Measurements from ENCODE around the gene SEZ6. TPM values are rescaled to one million over a fixed set of nuclear protein-coding genes. Genes with fewer than 3 reads are reported as not detected.

SEZ6 gene
- polyA plus RNA-seq, 3 donors, result 0.17 to 0.33 (median 0.18) TPM

- TF ChIP-seq CTCF (IDR thresholded peaks at IDR 0.05), result no peak
- no peaks in the 10 kb centered on the region for H3K36me3 ChIP-seq (replicated peaks in 1 of 2; ENCODE audit: control insufficient read depth in 1 of 2, insufficient read depth in 2 of 2, low read length in 2 of 2)
- no peaks in the 10 kb centered on the region for H3K9me3 ChIP-seq (replicated peaks in 1 of 2; ENCODE audit: control insufficient read depth in 1 of 2, insufficient read depth in 1 of 2, low read length in 2 of 2)
- no peaks in the 10 kb centered on the region for H3K79me2 ChIP-seq (ENCODE audit: insufficient read depth, low read length)
- WGBS (ENCODE audit: insufficient coverage), result 100% methylated on average over 2 of the region's 2 CpGs
- Mint-ChIP-seq H3K27ac (peak overlapping the region in 3 of 7 donors; percentile 7 to 96 (median 87)), H3K4me1 (peaks cover 46% of the 10 kb centered on the region), H3K4me3 (no peak overlapping the region), H3K36me3 (peaks cover 0 to 7% of the 10 kb centered on the region in 2 donors), H3K9me3 (peaks cover 0 to 1% (median 0%) of the 10 kb centered on the region in 7 donors), H3K27me3 (ENCODE audit: low read depth in 3 of 3) (peaks cover 0 to 8% (median 6%) of the 10 kb centered on the region in 3 donors)
- H2AFZ ChIP-seq (ENCODE audit: insufficient read depth, low read depth, low read length, poor library complexity, severe bottlenecking), result no peak overlapping the region
- no peak overlapping the region for H3K9ac ChIP-seq (ENCODE audit: insufficient read depth, low read length, poor library complexity, severe bottlenecking)
- H3K27me3 ChIP-seq (ENCODE audit: control insufficient read depth in 2 of 2, insufficient read depth in 2 of 2, low read length in 2 of 2), result peaks cover 11 to 23% of the 10 kb centered on the region in 2 donors
- no peak overlapping the region for H3K27ac ChIP-seq (ENCODE audit: low read depth in 1 of 2, low read length in 2 of 2)
- H3K4me1 ChIP-seq (ENCODE audit: control insufficient read depth in 1 of 2, insufficient read depth in 2 of 2, low read length in 2 of 2), result peaks cover 45 to 46% of the 10 kb centered on the region in 2 donors
- H4K20me1 ChIP-seq (ENCODE audit: insufficient read depth, low read length), result no peaks in the 10 kb centered on the region
- intact Hi-C loops (cut with micrococcal nuclease), result no loop called here
- no peak for DNase-seq
- no peak overlapping the region for H3K4me2 ChIP-seq (replicated peaks; ENCODE audit: extremely low read depth, low read length, poor library complexity, severe bottlenecking)
- H3K4me3 ChIP-seq (replicated peaks in 1 of 3; ENCODE audit: low read depth in 2 of 3, low read length in 3 of 3), result no peak overlapping the region
These were observed 35.3 kb upstream of the SEZ6 start for GRCh38 chr17:29041091-29041490.

- 97% methylated on average over 6 of the region's 13 CpGs for WGBS (ENCODE audit: insufficient coverage)
- no peaks in the 10 kb centered on the region for H3K79me2 ChIP-seq (ENCODE audit: insufficient read depth, low read length)
- H4K20me1 ChIP-seq (ENCODE audit: insufficient read depth, low read length), result no peaks in the 10 kb centered on the region
- peaks cover 11 to 31% of the 10 kb centered on the region in 2 donors for H3K27me3 ChIP-seq (ENCODE audit: control insufficient read depth in 2 of 2, insufficient read depth in 2 of 2, low read length in 2 of 2)
- no peak overlapping the region for H3K4me2 ChIP-seq (replicated peaks; ENCODE audit: extremely low read depth, low read length, poor library complexity, severe bottlenecking)
- peaks cover 37 to 39% of the 10 kb centered on the region in 2 donors for H3K4me1 ChIP-seq (ENCODE audit: control insufficient read depth in 1 of 2, insufficient read depth in 2 of 2, low read length in 2 of 2)
- no peak overlapping the region for H3K27ac ChIP-seq (ENCODE audit: low read depth in 1 of 2, low read length in 2 of 2)
- peaks cover 3 to 4% of the 10 kb centered on the region in 2 donors for H3K36me3 Mint-ChIP-seq
- H3K4me3 ChIP-seq (replicated peaks in 1 of 3; ENCODE audit: low read depth in 2 of 3, low read length in 3 of 3), result no peak overlapping the region
- no peaks in the 10 kb centered on the region for H3K36me3 ChIP-seq (replicated peaks in 1 of 2; ENCODE audit: control insufficient read depth in 1 of 2, insufficient read depth in 2 of 2, low read length in 2 of 2)
- intact Hi-C loops (cut with micrococcal nuclease), result no loop called here
- H3K9me3 ChIP-seq (replicated peaks in 1 of 2; ENCODE audit: control insufficient read depth in 1 of 2, insufficient read depth in 1 of 2, low read length in 2 of 2), result peaks cover 0 to 6% of the 10 kb centered on the region in 2 donors
- DNase-seq, result no peak
- H3K4me3 Mint-ChIP-seq, result no peak overlapping the region
- no peak for TF ChIP-seq CTCF (IDR thresholded peaks at IDR 0.05)
- H3K9ac ChIP-seq (ENCODE audit: insufficient read depth, low read length, poor library complexity, severe bottlenecking), result no peak overlapping the region
- H3K4me1 Mint-ChIP-seq, result peaks cover 40% of the 10 kb centered on the region
- peaks cover 3 to 14% (median 10%) of the 10 kb centered on the region in 3 donors for H3K27me3 Mint-ChIP-seq (ENCODE audit: low read depth in 3 of 3)
- H3K9me3 Mint-ChIP-seq, result peaks cover 2 to 7% (median 4%) of the 10 kb centered on the region in 7 donors
- H2AFZ ChIP-seq (ENCODE audit: insufficient read depth, low read depth, low read length, poor library complexity, severe bottlenecking), result no peak overlapping the region
- H3K27ac Mint-ChIP-seq, result peak overlapping the region in 1 of 7 donors; percentile 45
These were observed 34.1 kb upstream of the SEZ6 start for GRCh38 chr17:29039764-29040598.

Measured in CD14-positive monocyte (primary cell).